Endothelial cell of hepatic sinusoid (primary cell): ENCODE results near the gene SLC4A7.
"Not testable (repeated sequence)": the region's sequence is repeated elsewhere in the genome, so short reads cannot be mapped to it uniquely, and the experiment has no call there.

Experiments used
- in situ Hi-C: cut with HindIII; loops from 2 replicates; pipeline ENCODE4 v1.10.0; 2017; ENCODE audit warnings: low sequenced_read_pairs

SLC4A7 gene

GRCh38 chr3:27333843-27334242 lies 150.3 kb downstream of the SLC4A7 start:
- in situ Hi-C loops = loop anchor here (5.0 kb wide), 1 partner anchor 33 kb away; the partner anchor contains the start of gene NEK10

DNA sequence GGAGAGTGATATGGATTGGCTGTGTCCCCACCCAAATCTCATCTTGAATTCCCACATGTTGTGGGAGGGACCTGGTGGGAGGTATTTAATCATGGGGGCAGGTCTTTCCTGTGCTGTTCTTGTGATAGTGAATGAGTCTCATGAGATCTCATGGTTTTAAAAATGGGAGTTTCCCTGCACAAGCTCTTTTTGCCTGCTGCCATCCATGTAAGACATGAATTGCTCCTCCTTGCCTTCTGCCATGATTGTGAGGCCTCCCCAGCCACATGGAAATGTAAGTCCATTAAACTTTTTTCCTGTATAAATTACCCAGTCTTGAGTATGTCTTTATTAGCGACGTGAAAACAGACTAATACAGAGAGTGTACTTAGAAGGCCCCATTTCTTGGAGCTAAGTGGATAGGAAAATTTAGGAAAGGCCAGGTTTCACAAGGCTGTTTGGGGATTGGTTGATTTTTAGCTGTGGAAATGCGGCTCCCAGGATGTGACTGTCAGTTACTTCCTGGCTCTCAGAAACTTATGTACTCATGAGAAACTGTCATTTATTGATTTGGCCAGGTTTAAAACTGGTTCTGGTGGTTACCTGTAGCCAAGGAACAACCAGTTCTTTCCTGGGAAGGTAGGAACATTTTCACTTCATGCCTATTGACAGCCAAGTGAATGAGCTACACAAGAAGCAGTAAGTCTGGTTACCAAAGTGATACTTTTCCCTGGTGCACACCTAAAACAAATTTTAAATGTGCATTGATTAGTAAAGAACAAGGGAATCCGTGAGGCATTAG lies 155.0 kb downstream of the SLC4A7 start:
- in situ Hi-C loops = not testable (repeated sequence)

GRCh38 chr3:27326629-27327545 lies 157.3 kb downstream of the SLC4A7 start:
- in situ Hi-C loops = no loop called here

DNA sequence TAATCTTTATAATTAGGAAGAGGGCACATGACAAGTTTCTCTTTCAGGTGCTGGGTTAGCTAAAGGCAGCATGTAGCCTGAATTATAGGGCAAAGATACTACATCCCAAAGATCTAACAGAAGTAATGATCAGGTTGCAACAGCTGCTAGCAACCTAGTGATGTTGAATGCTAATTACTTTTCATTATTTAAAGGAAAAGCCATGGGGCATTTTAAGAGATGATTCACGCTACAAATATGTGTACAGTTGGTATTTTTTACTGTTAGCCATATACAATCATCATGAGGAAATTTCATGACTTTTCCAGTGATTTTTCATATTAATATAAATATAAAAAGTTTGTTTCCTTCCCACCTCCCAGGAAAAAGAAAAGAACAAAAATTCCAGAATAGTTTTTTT lies 158.0 kb downstream of the SLC4A7 start:
- in situ Hi-C loops = no loop called here

DNA sequence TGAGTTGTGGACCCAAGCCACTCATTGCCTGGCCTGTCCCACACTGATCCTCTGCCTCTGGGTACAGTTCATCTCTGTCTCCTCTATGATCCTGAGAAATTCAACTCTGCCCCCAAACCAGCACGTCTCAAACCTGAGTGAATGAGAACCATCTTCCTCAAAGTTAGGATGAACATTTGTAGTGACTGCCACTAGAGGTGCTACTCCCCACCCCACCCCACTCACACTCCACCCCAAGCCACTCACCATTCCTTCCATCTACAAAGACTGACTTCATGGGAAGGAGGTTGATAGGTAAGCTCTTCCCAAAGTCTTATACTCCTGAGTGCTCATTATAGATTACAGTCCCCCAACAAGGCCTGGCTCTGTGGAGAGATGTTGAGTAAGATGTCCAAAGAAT lies 158.8 kb downstream of the SLC4A7 start:
- in situ Hi-C loops = no loop called here

- in situ Hi-C loops = loop anchor here (5.0 kb wide), 1 partner anchor 78 kb away; no protein-coding TSS in a partner anchor
Observed at GRCh38 chr3:27324686-27325085, 159.5 kb downstream of the SLC4A7 start.

GRCh38 chr3:27323087-27323570 lies 161.1 kb downstream of the SLC4A7 start:
- in situ Hi-C loops = loop anchor here (5.0 kb wide), 1 partner anchor 79 kb away; no protein-coding TSS in a partner anchor
